RPMI8226 (cell line): ENCODE results near the gene CEMIP.

ENCODE experiments used
- DNase-seq: peaks from one replicate; pipeline ENCODE4 v3.0.0-alpha.2; 2015

The CEMIP gene

DNA sequence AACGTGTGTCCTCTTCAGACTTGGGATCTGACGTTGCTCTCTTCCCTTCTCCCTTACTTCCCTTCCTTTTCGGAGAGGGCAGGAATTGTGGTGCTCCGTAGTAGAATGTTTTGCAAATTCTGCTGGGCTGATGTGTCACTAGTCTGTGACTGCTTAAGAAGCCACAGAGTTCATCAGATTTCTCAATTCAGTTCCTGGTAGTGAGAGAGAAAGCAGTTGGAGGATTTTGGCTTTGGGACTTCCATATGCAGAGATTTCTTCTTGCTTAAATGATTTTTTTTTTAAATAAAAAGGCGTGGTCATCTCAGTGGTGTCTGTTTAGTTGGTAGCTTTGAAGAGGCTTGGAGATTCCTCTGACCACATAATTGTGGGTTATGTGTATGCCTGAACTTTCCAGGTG, 10.1 kb downstream of the CEMIP start:
- no peak for DNase-seq

DNA sequence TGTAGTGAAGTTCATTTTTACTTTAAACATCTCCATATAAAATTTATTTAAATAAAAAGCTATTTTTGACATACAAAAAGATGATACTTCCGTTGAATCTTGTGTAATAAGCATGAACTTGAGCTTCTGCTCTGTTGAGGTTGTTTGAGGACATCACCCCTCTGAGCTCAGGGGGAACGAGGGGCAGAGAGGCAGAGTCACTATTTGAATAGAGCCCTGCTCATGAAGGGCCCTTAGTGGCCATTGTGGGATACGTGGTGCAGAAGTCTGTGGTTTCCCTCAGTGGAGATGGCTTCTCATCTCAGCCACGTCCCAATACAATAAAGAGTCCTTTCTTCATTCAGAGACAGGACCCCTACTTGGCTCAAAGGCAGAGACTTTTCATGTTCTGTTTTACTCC, 10.6 kb downstream of the CEMIP start:
- DNase-seq, result no peak

DNA sequence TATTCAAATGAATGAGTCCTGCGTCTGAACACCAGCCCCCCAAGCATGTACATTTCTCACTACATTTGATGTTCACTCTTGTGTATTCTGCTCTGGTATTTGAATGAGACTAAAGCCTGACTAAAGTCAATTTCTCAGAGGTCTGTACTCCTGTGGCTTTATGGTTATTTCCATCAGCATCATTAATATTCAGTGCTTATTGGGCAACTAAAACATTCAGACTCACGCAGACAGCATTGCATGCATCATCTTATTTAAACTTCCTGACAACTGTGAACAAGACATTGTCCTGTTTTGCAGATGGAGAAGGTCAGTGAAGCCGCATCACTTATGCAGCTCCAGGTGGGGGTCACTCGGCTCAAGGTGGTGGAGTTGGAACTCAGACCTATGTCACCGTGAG, 11.1 kb downstream of the CEMIP start:
- DNase-seq, result no peak

DNA sequence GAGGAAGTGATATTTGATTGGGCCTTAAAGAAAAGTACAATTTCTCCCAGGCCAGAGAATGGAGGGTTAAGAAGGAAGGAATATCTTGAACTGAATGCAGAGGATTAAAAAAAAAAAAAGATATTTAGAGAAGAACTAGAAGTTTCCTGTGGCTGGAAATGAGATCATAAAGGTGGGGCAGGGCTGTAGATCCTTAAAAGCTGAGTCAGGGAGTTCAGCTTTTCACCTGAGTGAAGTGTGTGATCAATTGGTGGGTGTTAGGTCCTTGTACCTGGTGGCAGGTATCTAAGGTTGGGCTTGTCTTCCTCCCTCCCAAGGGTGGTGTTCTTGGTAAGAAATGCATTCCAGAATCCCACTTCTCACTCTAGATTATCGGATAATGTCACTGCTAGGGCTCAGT, 11.8 kb downstream of the CEMIP start:
- no peak for DNase-seq

DNA sequence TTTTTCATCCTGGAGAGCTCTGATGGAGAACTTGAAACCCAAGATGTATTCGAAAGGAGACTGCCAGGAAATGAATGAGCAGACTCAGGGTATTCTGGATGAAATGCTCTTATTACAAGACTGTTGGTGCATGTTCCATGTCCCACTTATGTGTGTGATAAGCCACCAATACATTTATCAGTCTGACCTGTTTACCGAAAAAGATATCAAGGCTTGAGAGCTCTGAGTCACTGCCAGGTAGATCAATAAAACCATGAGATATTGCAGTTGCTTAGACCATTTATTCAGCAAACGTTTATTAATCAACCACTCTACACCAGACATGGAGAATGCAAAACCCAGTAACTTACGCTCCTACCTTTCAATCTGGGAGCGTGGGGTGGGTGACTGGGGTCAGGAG, 17.2 kb downstream of the CEMIP start:
- no peak for DNase-seq

- no peak for DNase-seq
Observed at GRCh38 chr15:80798911-80799310, 19.7 kb downstream of the CEMIP start.

DNA sequence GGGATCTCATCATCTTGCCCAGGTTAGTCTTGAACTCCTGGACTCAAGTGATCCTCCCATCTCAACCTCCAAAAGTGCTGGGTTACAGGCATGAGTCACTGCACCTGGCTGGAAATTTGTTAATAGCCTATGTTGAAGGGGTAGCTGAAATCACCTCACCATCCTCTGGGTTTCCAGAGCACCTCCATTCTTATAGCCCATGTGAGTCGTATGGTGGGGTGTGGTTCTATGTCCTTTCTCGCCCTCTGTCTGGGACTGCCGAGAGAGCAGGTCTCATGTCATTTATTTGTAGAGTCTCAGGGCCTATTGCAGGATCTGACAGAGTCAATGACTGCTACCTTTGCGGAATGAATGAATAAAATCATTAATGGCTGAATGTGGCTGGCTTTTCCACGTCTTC, 20.9 kb downstream of the CEMIP start:
- no peak for DNase-seq

- no peak for DNase-seq
Observed at GRCh38 chr15:80801891-80802680, 22.9 kb downstream of the CEMIP start.

GRCh38 chr15:80803580-80804525, 24.7 kb downstream of the CEMIP start:
- no peak for DNase-seq

DNA sequence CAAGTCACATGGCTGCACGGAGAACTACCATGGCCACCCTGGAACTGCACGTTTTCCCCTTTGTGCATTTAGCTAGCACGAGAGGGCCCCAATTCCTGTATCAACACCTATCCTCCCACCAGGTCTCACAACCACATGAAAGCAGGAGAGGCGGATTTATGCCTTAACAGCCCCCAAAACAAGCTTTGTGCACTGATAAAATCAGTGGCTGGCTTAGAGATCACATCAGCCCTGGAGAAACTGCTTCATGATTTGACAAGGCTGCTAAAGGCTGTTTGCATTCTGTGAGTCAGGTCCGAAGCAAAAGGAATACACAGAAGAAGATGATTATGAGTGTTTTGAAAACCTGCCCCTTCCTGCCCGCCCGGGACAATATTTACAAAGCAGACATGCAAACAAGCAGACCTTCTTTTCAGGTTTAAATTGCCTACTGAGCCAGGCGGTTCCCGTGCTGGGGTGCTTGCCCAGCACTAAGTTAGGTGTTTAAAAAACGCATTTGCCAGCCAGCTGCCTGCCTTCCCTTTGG, 25.9 kb downstream of the CEMIP start:
- DNase-seq, result no peak

DNA sequence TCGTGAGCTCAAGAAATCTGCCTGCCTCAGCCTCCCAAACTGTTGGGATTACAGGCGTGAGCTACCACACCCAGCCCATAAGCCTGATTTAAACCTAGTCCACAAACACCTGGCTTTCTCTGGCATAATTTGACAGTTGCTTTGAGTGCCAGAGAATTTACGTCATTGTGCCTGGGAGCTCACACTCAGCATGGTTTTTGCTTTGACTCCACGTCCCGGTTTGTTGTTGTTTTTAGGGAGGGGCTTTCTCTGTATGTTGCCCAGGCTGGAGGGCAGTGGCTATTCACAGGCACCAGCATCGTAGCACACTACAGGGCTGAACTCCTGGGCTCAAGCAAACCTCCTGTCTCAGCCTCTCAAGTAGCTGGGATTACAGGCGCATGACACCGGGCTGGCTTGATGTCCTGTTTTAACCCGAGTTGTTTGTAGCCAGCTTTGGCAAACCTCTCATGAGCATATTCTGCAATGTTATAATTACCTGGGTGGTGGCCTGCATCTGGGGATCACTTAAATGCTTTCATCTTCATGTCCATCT, 32.7 kb downstream of the CEMIP start:
- no peak for DNase-seq

GRCh38 chr15:80815106-80815505, 35.9 kb downstream of the CEMIP start:
- DNase-seq, result no peak

- DNase-seq, result no peak
Observed at GRCh38 chr15:80816049-80816653, 37.0 kb downstream of the CEMIP start.

DNA sequence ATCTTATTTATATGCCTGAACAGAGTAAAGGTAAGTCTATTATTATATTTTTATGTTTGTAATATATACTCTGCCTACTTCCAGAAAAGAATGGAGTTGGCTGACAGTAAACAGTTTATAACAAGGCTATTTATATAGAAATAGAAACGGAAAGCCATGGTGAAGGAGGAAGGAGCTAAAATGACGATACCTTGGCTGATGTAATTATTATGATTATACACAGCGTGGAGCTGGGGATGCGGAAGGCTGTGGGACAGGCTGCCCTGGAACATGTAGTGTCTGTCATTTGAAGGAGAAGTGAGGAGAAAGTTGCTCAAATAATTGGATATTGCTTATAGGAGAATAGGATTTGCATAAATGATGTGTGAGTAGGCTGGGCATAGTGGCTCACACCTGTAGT, 37.8 kb downstream of the CEMIP start:
- no peak for DNase-seq

DNA sequence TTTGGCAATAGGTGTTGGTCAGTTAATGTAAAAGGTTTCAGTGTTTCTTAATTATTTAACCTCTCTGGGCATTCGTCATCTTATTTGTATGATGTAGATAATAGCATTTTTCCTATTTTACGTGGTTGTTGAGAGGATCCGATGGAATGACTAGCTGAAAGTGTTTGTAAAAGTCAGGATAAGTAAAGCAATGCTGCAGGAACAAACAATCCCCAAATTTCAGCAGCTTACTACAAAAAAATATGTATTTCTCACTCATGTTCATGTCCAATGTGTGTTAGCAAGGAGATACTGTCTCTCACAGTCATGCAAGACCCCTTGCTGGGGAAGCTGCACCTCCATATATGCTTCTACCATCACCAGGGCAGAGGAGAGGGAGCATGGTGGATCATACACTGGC, 38.7 kb downstream of the CEMIP start:
- DNase-seq, result no peak

- DNase-seq, result no peak
Observed at GRCh38 chr15:80819001-80819400, 39.8 kb downstream of the CEMIP start.

DNA sequence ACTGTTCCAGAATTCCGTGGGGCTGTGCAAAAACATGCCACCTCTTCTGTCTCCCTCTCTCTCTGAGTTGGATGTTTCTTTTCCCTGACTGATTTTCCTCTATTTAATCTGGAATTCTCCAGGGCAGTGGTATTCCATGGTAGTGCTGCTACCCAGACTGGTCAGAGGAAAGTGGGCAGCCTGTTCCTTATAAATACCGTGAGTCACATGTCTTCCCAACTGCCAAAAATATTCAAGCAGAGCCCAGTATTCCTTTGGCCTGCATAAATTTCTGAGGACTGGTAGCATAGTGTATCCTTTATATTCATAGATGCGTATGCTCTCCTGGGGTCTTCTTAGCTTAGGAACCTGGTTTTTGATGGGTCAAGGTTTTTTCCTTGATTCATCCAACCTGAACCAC, 40.9 kb downstream of the CEMIP start:
- DNase-seq, result no peak

GRCh38 chr15:80822256-80822655, 43.1 kb downstream of the CEMIP start:
- DNase-seq, result no peak

- DNase-seq, result no peak
Observed at GRCh38 chr15:80822676-80823075, 43.5 kb downstream of the CEMIP start.

GRCh38 chr15:80823120-80823519, 44.0 kb downstream of the CEMIP start:
- DNase-seq, result no peak

DNA sequence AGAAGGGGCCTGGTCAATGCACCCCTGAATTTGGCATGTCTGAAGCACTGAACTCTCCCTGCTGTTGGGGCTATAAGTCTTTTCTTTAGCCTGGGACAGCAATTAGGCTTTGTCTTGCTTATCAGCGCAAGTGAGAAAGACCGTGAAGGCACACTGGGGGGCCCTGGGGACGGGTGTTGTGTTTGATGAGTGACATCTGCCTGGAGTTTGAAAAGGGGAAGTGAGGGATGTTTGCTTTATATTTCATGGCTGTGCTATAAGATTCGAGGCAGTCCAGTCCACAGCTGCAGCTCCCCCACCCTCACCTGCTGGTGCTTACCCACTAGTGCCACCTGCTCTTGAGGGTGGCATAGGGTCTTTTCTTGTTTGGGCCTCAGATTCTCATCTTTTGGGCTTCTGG, 44.8 kb downstream of the CEMIP start:
- no peak for DNase-seq

DNA sequence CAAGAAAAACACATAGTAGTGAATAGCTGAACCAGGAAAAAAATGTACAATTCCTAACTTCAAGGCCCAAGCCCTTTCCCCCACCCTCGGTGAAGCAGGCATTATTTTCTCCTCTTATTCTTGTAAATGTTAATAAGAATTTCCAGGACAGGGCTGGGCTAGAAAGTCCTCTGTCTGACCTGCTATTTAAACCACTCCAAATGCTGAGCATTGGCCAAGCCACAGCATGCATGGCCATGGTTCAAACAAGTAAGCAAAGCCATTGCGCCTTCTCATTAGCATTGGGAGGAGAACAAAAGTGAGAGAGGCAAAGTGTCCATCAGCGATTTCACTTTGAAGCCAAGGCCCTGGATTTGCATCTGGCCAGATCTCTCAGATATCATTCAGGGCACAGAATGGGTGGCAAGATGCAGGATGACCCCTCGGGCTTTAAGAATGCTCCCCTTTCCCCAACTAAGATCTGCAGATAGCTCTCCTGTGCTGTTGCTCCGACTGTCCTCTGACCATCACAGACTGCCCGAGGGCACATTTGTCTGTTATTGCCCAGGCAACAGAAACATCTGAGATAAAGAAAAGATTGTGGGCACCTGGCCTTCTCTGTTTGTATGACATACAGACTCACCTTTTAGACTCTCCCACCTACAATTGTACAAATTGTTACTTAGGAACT, 46.3 kb downstream of the CEMIP start:
- DNase-seq, result no peak

DNA sequence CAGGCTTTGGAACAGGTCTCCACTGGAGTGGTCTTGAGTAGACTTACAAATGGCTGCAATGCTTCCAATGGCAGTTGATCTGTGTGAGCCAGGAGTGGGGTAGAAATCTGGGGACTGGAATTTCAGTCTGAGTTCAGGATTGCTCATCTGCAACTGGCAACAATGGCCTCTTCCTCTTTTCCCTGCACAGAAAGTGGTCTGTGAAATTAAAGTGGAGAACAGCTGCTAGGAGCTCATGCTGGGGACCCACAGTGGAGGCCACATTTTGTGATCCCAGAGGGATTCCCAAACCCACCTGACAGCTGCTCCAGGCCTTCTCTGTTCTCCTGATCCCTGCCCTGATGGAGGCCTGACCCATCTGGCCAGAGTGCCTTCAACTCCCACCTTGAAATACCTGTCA, 49.6 kb downstream of the CEMIP start:
- no peak for DNase-seq
